HepG2 (cell line): ENCODE measurements around the gene YIPF4. TPM values are rescaled to one million over a fixed set of nuclear protein-coding genes. Genes with fewer than 3 reads are reported as not detected.
A peak's percentile ranks its signal among the peaks of the same experiment; 100 is the strongest.
"Not testable (repeated sequence)": the region's sequence is repeated elsewhere in the genome, so short reads cannot be mapped to it uniquely, and the experiment has no call there.

Experiments
- ATAC-seq: fragments of 200-7000 bp; cut with Tn5 transposase; 3 replicates; pipeline ENCODE4 v1.9.1; 2020; ENCODE audit warnings: mild to moderate bottlenecking, moderate library complexity
- BruUV-seq: library from RNA; stranded (reverse); fragments of 400-500 nt; replicated peaks from 2 replicates; lab custom pipeline; 2021; lab: Mats Ljungman, UMichigan
- CTCF ChIA-PET: fragments of 300-600 bp; formaldehyde crosslinking; extraction: SDS; loops from one replicate; lab custom pipeline; 2021; ENCODE audit warnings: low total read pairs, inconsistent platforms, low intra/inter-chr PET ratio; lab: Yijun Ruan, JAX
- POLR2A ChIA-PET: fragments of 350-600 bp; sonication (Branson Sonifier 250); formaldehyde crosslinking; loops from one replicate; lab custom pipeline; 2020; ENCODE audit warnings: antibody characterized with exemption, inconsistent platforms; lab: Yijun Ruan, JAX
- DNase-seq: peaks from one replicate; pipeline ENCODE4 v3.0.0-alpha.2; 2015; ENCODE audit warnings: low spot score
- FAIRE-seq: peaks from 3 replicates; lab custom pipeline; 2011; peaks lifted over from hg19 to GRCh38; lab: Jason Lieb, UNC
- H2AFZ ChIP-seq: one replicate; pipeline ENCODE4 v1.6.1; 2011; ENCODE audit warnings: low read length, inconsistent platforms
- H3K27ac ChIP-seq: fragments of 300-600 bp; 3 replicates; pipeline ENCODE4 v1.8.0; 2011; ENCODE audit warnings: mixed run types, mild to moderate bottlenecking, mixed read lengths, low read length, inconsistent platforms; ENCODE audit not compliant: insufficient read depth; ENCODE audit errors: extremely low read length
- H3K27me3 ChIP-seq, 2 experiments: fragments of 200-600 bp in 1 of 2; 2 replicates in 1 of 2; 3 replicates in 1 of 2; pipeline versions ENCODE4 v1.6.0 to v1.8.0; 2011; ENCODE audit warnings: low read length in 2 of 2, mild to moderate bottlenecking in 2 of 2, moderate library complexity in 2 of 2, inconsistent platforms in 1 of 2; ENCODE audit not compliant: insufficient read depth in 2 of 2, control insufficient read depth in 1 of 2
- H3K36me3 ChIP-seq, 2 experiments: fragments of 200-600 bp in 1 of 2; replicated peaks in 1 of 2; 2 replicates in 1 of 2; 3 replicates in 1 of 2; pipeline versions ENCODE4 v1.5.1 to v1.8.0; 2011; ENCODE audit warnings: low read length in 2 of 2, inconsistent platforms in 1 of 2; ENCODE audit not compliant: insufficient read depth in 2 of 2, control insufficient read depth in 1 of 2
- H3K4me1 ChIP-seq: 2 replicates; pipeline ENCODE4 v1.5.1; 2012; ENCODE audit warnings: low read length, inconsistent platforms; ENCODE audit not compliant: insufficient read depth
- H3K4me2 ChIP-seq: 2 replicates; pipeline ENCODE4 v1.6.0; 2011; ENCODE audit warnings: low read depth, low read length, inconsistent platforms
- H3K4me3 ChIP-seq, 3 experiments: fragments of 200-600 bp in 1 of 3; sonication (generic), shearing (Covaris generic) in 1 of 3; replicated peaks in 1 of 3; 2 replicates each; pipeline ENCODE4 v1.5.1; 2011 to 2016; ENCODE audit warnings: low read length in 3 of 3, inconsistent platforms in 2 of 3, low read depth in 2 of 3, mild to moderate bottlenecking in 2 of 3, control low read depth in 1 of 3, mixed read lengths in 1 of 3; ENCODE audit not compliant: insufficient read depth in 1 of 3
- H3K79me2 ChIP-seq: one replicate; pipeline ENCODE4 v1.6.1; 2011; ENCODE audit warnings: low read length, inconsistent platforms; ENCODE audit not compliant: insufficient read depth
- H3K9ac ChIP-seq: 2 replicates; pipeline ENCODE4 v1.6.0; 2011; ENCODE audit warnings: mild to moderate bottlenecking, low read depth, low read length, inconsistent platforms; ENCODE audit not compliant: insufficient read depth
- H3K9me3 ChIP-seq: 2 replicates; pipeline ENCODE4 v1.5.1; 2012; ENCODE audit warnings: mild to moderate bottlenecking, low read length
- H4K20me1 ChIP-seq: 2 replicates; pipeline ENCODE4 v1.6.0; 2011; ENCODE audit warnings: inconsistent platforms, mild to moderate bottlenecking, low read length, moderate library complexity; ENCODE audit not compliant: insufficient read depth
- NKX3-1 ChIP-seq: sonication (generic); formaldehyde crosslinking; IDR thresholded peaks from 2 replicates; pipeline ENCODE4 v1.5.0; 2020; ENCODE audit warnings: missing genetic modification reagents
- POGZ ChIP-seq: sonication (generic); formaldehyde crosslinking; IDR thresholded peaks from 2 replicates; pipeline ENCODE4 v1.4.0; 2020; ENCODE audit warnings: mild to moderate bottlenecking, missing genetic modification reagents
- ZBTB38 ChIP-seq: sonication (generic); formaldehyde crosslinking; IDR thresholded peaks from 2 replicates; pipeline ENCODE4 v1.5.1; 2020; ENCODE audit warnings: mild to moderate bottlenecking, missing genetic modification reagents
- ZMYM4 ChIP-seq: sonication (generic); formaldehyde crosslinking; IDR thresholded peaks from 2 replicates; pipeline ENCODE4 v1.8.1; 2023; ENCODE audit warnings: mild to moderate bottlenecking, missing genetic modification reagents
- ZNF460 ChIP-seq: sonication (generic); formaldehyde crosslinking; IDR thresholded peaks from 2 replicates; pipeline ENCODE4 v1.5.1; 2020; ENCODE audit warnings: missing genetic modification reagents, mild to moderate bottlenecking, borderline replicate concordance
- ZNF543 ChIP-seq: sonication (generic); formaldehyde crosslinking; IDR thresholded peaks from 2 replicates; pipeline ENCODE4 v1.4.0; 2020; ENCODE audit warnings: mild to moderate bottlenecking, missing genetic modification reagents
- WGBS: methylation state at CpG from one replicate; pipeline ENCODE4 v1.1.6; 2017; ENCODE audit warnings: low lambda C conversion rate; 5-methylcytosine and 5-hydroxymethylcytosine counted together
- in situ Hi-C: cut with HindIII; loops from 2 replicates; pipeline ENCODE4 v1.10.0; 2017; ENCODE audit warnings: low pct_unique_long_range_greater_than_20kb; ENCODE audit not compliant: extremely low pct_ligation_motif_present
- intact Hi-C: fragments of 100-400 bp; cut with micrococcal nuclease; formaldehyde crosslinking; loops from one replicate; pipeline ENCODE4 v1.10.0; 2022; ENCODE audit not compliant: unreplicated experiment
- polyA plus RNA-seq, 8 experiments: library from polyadenylated mRNA; depleted of rRNA in 3 of 8; stranded (reverse) in 7 of 8; unstranded in 1 of 8; fragments of >200 nt; fragmentation: Illumina TruSeq in 4 of 8; extraction: Trizol in 4 of 8; gene quantifications; 2 replicates each; pipeline versions ENCODE4 v1.2.1 to v1.2.3, GENCODE V29; 2011 to 2016; ENCODE audit warnings: low read depth in 4 of 8, missing spikeins in 1 of 8, mixed read lengths in 1 of 8; ENCODE audit not compliant: insufficient read depth in 1 of 8
- total RNA-seq, 5 experiments: library from RNA; depleted of rRNA; stranded (reverse); fragments of >200 nt; fragmentation: Illumina TruSeq; extraction: Trizol; gene quantifications; 2 replicates each; pipeline ENCODE4 v1.2.3, GENCODE V29; 2016; ENCODE audit warnings: low read depth in 1 of 5
- TF ChIP-seq, protein P1 (sequence below): IDR thresholded peaks from 2 replicates; pipeline ENCODE4 v1.6.1; 2016; ENCODE audit warnings: low read depth
- TF ChIP-seq, protein P2 (sequence below): sonication (generic); formaldehyde crosslinking; conservative IDR thresholded peaks from 2 replicates; pipeline ENCODE4 v1.4.0; 2020; ENCODE audit warnings: missing genetic modification reagents
- TF ChIP-seq, protein P3 (sequence below): sonication (generic); formaldehyde crosslinking; IDR thresholded peaks from 2 replicates; pipeline ENCODE4 v1.4.0; 2020; ENCODE audit warnings: missing genetic modification reagents, mild to moderate bottlenecking, borderline replicate concordance
- TF ChIP-seq, protein P4 (sequence below): sonication (generic); formaldehyde crosslinking; IDR thresholded peaks from 2 replicates; pipeline ENCODE4 v1.4.0; 2020; ENCODE audit warnings: missing genetic modification reagents
- TF ChIP-seq, protein P5 (sequence below): sonication (generic); formaldehyde crosslinking; IDR thresholded peaks from 2 replicates; pipeline ENCODE4 v1.5.1; 2020; ENCODE audit warnings: mild to moderate bottlenecking, missing genetic modification reagents, moderate library complexity

Gene YIPF4
- total and polyA plus RNA-seq, 2 of the 13 experiments (the other 11 are each of a cell fraction or from before 2014, with no cell fraction given) = 19.0 to 43.9 TPM

DNA sequence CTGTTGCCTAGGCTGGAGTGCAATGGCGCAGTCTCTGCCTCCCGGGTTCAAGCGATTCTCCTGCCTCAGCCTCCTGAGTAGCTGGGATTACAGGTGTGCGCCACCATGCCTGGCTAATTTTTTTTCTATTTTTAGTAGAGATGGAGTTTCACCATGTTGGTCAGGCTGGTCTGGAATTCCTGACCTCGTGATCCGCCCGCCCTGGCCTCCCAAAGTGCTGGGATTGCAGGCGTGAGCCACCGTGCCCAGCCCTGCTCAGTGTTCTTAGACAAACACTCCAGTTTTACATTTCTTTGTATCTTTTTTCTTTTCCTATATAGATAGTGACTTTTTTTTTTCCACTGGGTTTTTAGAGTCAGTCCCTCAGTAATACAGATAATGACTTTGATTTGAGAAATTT lies 86.6 kb downstream of the YIPF4 start:
- FAIRE-seq, BruUV-seq, DNase-seq, H3K27me3 ChIP-seq, H3K4me2 ChIP-seq, H3K4me3 ChIP-seq, H3K9me3 ChIP-seq, H2AFZ ChIP-seq, H3K9ac ChIP-seq, CTCF ChIA-PET, intact Hi-C loops, in situ Hi-C loops: not testable (repeated sequence)
- peaks cover 77% of the 10 kb centered on the region for H3K4me1 ChIP-seq
- peaks cover 2 to 12% of the 10 kb centered on the region in 2 experiments; a peak in 3 of 5 replicates for H3K36me3 ChIP-seq
- 78% methylated on average over 9 of the region's 9 CpGs for WGBS
- peaks cover 100% of the 10 kb centered on the region for H3K79me2 ChIP-seq
- H4K20me1 ChIP-seq = peaks cover 72% of the 10 kb centered on the region
- POLR2A ChIA-PET = interaction anchor here (0.7 kb wide), 1 partner anchor 30 kb away, joined by 3 read pairs; no protein-coding TSS in a partner anchor
- H3K27ac ChIP-seq = peak overlapping the region; percentile 24
- peak; percentile 63 for ATAC-seq
- TF ChIP-seq, protein P1, sequence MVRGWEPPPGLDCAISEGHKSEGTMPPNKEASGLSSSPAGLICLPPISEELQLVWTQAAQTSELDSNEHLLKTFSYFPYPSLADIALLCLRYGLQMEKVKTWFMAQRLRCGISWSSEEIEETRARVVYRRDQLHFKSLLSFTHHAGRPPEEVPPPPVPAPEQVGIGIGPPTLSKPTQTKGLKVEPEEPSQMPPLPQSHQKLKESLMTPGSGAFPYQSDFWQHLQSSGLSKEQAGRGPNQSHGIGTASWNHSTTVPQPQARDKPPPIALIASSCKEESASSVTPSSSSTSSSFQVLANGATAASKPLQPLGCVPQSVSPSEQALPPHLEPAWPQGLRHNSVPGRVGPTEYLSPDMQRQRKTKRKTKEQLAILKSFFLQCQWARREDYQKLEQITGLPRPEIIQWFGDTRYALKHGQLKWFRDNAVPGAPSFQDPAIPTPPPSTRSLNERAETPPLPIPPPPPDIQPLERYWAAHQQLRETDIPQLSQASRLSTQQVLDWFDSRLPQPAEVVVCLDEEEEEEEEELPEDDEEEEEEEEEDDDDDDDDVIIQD (CRISPR knock-in tag) = peak; percentile 75; the same call in 1 of the 2 replicates
- TF ChIP-seq, protein P2, sequence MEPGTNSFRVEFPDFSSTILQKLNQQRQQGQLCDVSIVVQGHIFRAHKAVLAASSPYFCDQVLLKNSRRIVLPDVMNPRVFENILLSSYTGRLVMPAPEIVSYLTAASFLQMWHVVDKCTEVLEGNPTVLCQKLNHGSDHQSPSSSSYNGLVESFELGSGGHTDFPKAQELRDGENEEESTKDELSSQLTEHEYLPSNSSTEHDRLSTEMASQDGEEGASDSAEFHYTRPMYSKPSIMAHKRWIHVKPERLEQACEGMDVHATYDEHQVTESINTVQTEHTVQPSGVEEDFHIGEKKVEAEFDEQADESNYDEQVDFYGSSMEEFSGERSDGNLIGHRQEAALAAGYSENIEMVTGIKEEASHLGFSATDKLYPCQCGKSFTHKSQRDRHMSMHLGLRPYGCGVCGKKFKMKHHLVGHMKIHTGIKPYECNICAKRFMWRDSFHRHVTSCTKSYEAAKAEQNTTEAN (CRISPR knock-in tag) = 0 out of 2 replicates have a peak, but pooled peaks have one; percentile 49
- TF ChIP-seq ZMYM4 (CRISPR knock-in tag) (peak; percentile 41; the same call in 1 of the 2 replicates), ZBTB38 (CRISPR knock-in tag) (peak; percentile 90), NKX3-1 (0 out of 2 replicates have a peak, but pooled peaks have one; percentile 38), ZNF460 (CRISPR knock-in tag) (peak; percentile 93), POGZ (peak; percentile 54; the same call in 1 of the 2 replicates), ZNF543 (CRISPR knock-in tag) (peak; percentile 96)
- TF ChIP-seq, protein P3, sequence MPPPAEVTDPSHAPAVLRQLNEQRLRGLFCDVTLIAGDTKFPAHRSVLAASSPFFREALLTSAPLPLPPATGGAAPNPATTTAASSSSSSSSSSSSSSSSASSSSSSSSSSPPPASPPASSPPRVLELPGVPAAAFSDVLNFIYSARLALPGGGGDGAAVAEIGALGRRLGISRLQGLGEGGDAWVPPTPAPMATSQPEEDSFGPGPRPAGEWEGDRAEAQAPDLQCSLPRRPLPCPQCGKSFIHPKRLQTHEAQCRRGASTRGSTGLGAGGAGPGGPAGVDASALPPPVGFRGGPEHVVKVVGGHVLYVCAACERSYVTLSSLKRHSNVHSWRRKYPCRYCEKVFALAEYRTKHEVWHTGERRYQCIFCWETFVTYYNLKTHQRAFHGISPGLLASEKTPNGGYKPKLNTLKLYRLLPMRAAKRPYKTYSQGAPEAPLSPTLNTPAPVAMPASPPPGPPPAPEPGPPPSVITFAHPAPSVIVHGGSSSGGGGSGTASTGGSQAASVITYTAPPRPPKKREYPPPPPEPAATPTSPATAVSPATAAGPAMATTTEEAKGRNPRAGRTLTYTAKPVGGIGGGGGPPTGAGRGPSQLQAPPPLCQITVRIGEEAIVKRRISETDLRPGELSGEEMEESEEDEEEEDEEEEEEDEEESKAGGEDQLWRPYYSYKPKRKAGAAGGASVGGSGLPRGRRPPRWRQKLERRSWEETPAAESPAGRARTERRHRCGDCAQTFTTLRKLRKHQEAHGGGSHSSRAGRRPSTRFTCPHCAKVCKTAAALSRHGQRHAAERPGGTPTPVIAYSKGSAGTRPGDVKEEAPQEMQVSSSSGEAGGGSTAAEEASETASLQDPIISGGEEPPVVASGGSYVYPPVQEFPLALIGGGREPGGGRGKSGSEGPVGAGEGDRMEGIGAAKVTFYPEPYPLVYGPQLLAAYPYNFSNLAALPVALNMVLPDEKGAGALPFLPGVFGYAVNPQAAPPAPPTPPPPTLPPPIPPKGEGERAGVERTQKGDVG (CRISPR knock-in tag) = peak; percentile 57; the same call in 1 of the 2 replicates
- TF ChIP-seq, protein P4, sequence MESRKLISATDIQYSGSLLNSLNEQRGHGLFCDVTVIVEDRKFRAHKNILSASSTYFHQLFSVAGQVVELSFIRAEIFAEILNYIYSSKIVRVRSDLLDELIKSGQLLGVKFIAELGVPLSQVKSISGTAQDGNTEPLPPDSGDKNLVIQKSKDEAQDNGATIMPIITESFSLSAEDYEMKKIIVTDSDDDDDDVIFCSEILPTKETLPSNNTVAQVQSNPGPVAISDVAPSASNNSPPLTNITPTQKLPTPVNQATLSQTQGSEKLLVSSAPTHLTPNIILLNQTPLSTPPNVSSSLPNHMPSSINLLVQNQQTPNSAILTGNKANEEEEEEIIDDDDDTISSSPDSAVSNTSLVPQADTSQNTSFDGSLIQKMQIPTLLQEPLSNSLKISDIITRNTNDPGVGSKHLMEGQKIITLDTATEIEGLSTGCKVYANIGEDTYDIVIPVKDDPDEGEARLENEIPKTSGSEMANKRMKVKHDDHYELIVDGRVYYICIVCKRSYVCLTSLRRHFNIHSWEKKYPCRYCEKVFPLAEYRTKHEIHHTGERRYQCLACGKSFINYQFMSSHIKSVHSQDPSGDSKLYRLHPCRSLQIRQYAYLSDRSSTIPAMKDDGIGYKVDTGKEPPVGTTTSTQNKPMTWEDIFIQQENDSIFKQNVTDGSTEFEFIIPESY (CRISPR knock-in tag) = peak; percentile 81
- TF ChIP-seq, protein P5, sequence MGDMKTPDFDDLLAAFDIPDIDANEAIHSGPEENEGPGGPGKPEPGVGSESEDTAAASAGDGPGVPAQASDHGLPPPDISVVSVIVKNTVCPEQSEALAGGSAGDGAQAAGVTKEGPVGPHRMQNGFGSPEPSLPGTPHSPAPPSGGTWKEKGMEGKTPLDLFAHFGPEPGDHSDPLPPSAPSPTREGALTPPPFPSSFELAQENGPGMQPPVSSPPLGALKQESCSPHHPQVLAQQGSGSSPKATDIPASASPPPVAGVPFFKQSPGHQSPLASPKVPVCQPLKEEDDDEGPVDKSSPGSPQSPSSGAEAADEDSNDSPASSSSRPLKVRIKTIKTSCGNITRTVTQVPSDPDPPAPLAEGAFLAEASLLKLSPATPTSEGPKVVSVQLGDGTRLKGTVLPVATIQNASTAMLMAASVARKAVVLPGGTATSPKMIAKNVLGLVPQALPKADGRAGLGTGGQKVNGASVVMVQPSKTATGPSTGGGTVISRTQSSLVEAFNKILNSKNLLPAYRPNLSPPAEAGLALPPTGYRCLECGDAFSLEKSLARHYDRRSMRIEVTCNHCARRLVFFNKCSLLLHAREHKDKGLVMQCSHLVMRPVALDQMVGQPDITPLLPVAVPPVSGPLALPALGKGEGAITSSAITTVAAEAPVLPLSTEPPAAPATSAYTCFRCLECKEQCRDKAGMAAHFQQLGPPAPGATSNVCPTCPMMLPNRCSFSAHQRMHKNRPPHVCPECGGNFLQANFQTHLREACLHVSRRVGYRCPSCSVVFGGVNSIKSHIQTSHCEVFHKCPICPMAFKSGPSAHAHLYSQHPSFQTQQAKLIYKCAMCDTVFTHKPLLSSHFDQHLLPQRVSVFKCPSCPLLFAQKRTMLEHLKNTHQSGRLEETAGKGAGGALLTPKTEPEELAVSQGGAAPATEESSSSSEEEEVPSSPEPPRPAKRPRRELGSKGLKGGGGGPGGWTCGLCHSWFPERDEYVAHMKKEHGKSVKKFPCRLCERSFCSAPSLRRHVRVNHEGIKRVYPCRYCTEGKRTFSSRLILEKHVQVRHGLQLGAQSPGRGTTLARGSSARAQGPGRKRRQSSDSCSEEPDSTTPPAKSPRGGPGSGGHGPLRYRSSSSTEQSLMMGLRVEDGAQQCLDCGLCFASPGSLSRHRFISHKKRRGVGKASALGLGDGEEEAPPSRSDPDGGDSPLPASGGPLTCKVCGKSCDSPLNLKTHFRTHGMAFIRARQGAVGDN (CRISPR knock-in tag) = peak; percentile 40
